A673 (cell line): ENCODE data around the gene C12orf56.

Experiments used
- CTCF ChIP-seq: fragments of 300-800, 200-600 bp; sonication (generic); conservative IDR thresholded peaks from 2 replicates; pipeline ENCODE4 v1.5.1; 2017; ENCODE audit warnings: low read depth, mild to moderate bottlenecking, antibody characterized with exemption, low read length, moderate library complexity, mixed read lengths
- EZH2 ChIP-seq: fragments of 200-600 bp; sonication (generic); IDR thresholded peaks from 2 replicates; pipeline ENCODE4 v1.6.1; 2017; ENCODE audit warnings: borderline replicate concordance, low read depth, mild to moderate bottlenecking, mixed read lengths, antibody characterized with exemption, low read length; ENCODE audit not compliant: poor library complexity, severe bottlenecking

- TF ChIP-seq CTCF = no peak
- no peak for TF ChIP-seq EZH2
These were observed 90.9 kb downstream of the C12orf56 start for GRCh38 chr12:64299628-64300027.
